GM21529 (cell line): Measurements from ENCODE around the gene SP2.

ENCODE experiments used
- ATAC-seq: cut with Tn5 transposase; IDR thresholded peaks from one replicate; pipeline ENCODE4 v1.9.1; 2021; ENCODE audit not compliant: unreplicated experiment

The SP2 gene

DNA sequence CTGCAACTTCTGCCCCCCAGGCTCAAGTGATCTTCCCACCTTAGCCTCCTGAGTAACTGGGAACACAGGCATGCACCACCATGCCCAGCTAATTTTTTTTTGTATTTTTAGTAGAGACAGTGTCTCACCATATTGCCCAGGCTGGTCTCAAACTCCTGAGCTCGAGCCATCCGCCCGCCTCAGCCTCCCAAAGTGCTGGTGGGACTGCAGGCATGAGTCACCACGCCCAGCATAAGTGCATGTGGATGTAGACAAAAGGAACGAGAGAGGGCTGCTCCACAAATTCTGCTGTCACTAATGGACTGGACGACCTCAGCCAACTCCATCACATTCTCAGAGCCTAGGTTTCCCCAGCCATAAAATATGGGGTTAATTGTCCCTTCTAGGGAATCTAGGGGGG, 7.7 kb upstream of the SP2 start:
- no peak for ATAC-seq

- no peak for ATAC-seq
Measured at GRCh38 chr17:47889734-47890529, 6.1 kb upstream of the SP2 start.

- ATAC-seq: no peak
Measured at GRCh38 chr17:47891545-47892088, 4.4 kb upstream of the SP2 start.

- ATAC-seq: no peak
Measured at GRCh38 chr17:47894498-47895346, 1.3 kb upstream of the SP2 start.

DNA sequence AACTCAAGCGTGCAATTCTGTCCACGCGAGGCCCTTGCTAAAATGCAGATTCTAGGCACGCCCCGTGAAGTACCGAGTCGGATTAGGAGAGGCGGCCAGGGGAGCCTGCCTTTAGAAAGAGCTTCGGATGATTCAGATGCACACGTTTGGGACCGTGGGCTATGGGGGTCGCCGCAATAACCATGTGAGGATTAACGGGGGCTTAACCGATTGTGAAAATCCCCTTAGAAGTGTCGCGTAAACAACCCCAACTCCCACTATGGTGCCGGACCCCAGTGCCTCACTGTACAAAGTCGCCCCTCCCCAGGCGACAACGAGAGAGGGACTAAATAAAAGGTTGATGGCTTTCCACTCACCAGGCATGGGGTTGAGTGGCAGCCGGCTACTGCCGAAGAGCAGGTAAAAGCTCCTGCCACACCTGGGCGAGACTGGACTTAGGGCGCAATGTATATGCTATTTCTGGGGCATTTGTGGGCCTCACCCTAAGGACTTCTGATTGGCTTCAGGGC, 635 bp upstream of the SP2 start:
- no peak for ATAC-seq

DNA sequence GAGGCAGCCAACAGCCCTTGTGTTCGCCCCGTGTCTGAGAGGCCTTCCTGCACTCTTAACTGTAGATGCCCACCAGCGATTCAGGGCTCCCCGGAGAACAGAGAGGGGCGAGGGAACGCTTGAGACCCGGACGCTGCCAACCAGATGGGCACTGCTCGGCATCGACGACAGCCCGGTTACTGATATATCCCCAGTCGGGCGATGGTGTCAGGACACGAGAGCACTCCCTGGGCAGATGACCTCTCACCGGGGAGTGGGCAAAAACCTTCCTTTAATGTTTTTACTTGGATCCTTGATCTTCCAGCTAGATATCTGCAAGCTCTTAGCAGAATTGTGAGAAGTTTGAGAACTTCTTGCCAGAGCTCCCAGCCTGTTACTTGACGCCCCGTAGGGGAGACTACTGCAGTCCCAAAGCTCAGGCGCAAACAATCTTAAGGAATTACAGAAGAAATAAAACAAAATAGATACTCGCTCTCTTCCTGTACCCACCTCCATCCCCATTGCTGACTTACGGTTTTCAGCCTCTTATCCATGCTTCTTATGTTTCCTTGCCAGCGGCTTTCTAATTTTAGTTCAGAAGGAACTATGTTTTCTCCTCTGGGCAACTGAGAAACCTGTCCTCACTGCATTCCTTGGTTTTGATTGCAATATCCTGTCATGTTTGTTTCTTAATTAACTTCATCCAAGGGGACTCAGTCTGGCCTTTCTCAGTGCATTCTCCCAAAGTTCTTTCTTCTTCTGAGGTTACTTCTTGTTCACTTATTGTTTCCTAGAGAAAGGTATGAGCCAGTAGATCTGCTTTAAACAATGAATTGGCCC, 845 bp downstream of the SP2 start:
- no peak for ATAC-seq

GRCh38 chr17:47897561-47897960, 1.5 kb downstream of the SP2 start:
- no peak for ATAC-seq

- no peak for ATAC-seq
Measured at GRCh38 chr17:47898241-47898640, 2.2 kb downstream of the SP2 start.

DNA sequence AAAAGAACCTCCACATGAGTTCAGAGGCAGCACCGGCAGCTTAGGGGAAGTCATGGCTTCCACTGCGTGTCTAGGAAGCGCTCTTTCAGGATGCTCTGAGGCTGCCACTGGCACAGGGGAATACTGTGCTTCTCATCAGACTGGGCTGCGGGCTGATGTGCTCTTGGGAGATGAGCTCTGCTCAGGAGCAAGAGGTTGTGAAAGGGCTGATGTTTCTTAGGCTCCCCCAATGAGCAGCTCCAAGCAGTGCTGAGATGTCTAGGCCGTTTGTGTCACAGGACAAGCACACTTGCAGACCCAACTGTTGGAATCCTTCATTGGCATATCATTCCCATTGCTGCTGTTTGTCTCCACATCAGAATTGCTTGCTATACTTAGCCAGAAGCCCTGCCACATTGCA, 3.6 kb downstream of the SP2 start:
- no peak for ATAC-seq

- no peak for ATAC-seq
Measured at GRCh38 chr17:47901423-47901822, 5.4 kb downstream of the SP2 start.

- no peak for ATAC-seq
Measured at GRCh38 chr17:47902039-47902744, 6.2 kb downstream of the SP2 start.

DNA sequence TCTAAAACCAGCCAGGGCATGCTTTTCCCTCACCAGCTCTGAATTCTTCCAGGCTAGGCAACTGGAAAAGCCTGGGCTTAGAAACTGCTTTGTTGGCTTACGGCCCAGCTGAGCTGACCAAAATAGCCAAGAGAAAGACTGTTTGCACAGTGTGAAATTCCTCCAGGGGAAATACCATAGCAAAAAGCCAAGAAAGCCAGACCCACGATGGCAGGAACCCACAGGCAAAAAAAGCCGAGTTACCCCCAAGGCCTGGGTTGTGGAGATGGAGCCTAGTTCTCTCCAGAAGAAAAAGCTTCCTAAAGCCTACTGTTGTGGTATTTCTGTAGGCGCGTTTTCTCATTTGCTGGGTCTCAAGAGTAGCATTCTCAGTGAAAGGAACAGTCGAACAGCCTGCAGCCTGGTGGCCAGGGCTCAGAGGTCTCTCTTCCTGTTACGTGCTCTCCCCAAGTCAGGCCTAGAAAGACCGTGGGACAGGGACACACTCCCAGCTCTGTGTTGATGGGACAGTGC, 9.2 kb downstream of the SP2 start:
- ATAC-seq: no peak

- no peak for ATAC-seq
Measured at GRCh38 chr17:47906443-47906842, 10.4 kb downstream of the SP2 start.

DNA sequence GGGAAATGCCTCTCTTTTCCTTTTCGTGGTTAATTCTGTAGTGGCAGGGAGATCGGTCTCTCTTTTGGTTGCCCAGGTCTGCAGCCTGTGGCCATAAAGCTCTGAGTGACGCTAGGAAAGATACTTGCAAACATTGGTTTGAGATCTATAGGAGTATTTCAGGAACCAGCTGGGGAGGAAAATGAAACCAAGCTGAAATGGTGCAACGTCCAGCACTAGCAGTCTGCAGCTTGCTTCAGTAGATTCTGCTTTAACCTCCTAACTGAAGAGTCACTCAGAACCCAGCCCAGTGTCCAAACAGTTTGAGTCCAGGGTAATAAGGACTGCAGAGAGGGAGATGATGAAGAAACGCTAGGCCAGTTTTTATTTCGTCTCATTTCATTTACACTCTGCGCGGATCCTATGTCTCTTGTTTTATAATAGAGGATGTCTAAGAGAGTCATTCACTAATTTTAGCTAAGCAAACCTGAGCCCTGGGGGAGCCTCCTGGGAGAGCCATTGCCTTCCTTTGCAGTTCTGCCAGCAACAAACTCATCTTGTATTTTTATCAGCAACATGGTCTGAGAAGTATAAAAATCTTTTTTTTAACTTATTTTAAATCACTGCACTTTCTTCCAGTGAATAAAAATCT, 12.0 kb downstream of the SP2 start:
- no peak for ATAC-seq

GRCh38 chr17:47913050-47913449, 17.0 kb downstream of the SP2 start:
- no peak for ATAC-seq

DNA sequence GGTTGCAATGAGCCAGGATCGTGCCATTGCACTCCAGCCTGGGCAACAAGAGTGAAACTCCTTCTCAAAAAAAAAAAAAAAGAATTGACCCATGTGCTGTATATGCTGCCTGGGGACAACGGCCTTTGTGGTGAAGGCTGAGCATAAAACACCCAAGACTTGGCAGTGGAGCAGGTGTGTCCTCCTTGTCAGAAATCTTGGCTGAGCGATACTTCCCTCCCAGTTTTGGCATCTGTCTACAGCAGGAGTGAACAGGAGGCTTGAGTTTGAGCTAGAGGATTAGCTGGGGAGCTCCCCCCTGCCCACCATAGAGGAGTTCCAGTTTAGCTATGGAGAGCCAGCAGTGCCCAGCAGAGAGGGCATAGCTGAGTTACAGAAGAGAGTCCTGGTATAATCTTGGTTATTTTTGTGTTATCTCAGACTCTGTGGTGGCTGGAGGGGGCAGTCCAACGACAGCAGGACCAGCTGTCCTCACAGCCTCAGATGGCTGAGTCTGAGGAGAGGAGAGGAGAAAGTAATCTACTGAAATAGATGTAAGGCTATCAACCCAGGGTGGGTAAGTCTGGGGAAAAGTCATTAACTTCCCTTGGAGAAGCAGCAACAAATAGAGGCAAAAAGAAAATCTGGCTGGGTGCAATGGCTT, 18.4 kb downstream of the SP2 start:
- no peak for ATAC-seq

DNA sequence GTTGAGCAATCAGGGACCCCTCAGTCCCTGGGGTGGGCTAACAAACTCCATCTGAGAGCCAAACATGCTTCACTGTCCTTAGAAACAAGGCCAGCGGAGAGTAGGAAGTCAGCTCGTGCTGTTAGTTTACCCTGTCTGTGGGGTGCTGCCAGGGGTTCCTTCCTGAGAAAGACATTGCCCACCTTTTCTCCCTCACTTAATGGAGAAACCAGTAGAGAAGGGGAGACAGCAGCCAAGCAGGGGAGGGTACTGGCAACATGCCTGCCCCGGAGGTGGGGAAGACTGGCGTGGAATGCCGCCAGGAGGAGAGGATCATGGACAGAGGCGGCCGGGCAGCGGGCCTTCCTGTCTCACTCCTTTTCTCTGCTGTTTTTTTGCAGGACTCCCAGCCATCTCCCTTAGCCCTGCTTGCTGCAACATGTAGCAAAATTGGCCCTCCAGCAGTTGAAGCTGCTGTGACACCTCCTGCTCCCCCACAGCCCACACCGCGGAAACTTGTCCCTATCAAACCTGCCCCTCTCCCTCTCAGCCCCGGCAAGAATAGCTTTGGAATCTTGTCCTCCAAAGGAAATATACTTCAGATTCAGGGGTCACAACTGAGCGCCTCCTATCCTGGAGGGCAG, 19.9 kb downstream of the SP2 start:
- no peak for ATAC-seq

DNA sequence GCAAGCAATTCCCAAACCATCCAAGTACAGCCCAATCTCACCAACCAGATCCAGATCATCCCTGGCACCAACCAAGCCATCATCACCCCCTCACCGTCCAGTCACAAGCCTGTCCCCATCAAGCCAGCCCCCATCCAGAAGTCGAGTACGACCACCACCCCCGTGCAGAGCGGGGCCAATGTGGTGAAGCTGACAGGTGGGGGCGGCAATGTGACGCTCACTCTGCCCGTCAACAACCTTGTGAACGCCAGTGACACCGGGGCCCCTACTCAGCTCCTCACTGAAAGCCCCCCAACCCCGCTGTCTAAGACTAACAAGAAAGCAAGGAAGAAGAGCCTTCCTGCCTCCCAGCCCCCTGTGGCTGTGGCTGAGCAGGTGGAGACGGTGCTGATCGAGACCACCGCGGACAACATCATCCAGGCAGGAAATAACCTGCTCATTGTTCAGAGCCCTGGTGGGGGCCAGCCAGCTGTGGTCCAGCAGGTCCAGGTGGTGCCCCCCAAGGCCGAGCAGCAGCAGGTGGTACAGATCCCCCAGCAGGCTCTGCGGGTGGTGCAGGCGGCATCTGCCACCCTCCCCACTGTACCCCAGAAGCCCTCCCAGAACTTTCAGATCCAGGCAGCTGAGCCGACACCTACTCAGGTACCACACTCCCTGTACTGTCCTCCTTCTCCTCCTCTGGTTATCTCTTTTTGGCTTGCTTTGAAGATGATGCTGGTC, 20.6 kb downstream of the SP2 start:
- ATAC-seq: no peak
